GM21576 (cell line): ENCODE data around the gene ATIC.
A peak's percentile ranks its signal among the peaks of the same experiment; 100 is the strongest.
"Not testable (repeated sequence)": the region's sequence is repeated elsewhere in the genome, so short reads cannot be mapped to it uniquely, and the experiment has no call there.

Experiments
- ATAC-seq: cut with Tn5 transposase; IDR thresholded peaks from one replicate; pipeline ENCODE4 v1.9.1; 2021; ENCODE audit warnings: mild to moderate bottlenecking, moderate library complexity; ENCODE audit not compliant: unreplicated experiment

ATIC gene

DNA sequence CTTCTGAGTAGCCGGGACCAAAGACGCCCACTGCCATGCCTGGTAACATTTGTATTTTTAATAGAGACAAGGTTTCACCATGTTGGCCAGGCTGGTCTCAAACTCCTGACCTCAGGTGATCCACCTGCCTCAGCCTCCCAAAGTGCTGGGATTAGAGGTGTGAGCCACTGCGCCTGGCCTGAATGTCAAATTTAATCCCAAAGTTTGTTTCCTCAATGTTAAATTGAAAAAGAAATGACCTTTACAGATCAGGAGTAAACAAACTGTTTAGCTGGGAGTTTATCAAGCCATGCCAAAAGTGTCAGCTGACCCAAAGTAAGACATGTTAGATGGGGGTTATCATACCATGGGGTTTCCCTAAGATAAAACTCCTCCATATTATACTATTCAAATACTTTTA, 48.2 kb downstream of the ATIC start:
- not testable (repeated sequence) for ATAC-seq

DNA sequence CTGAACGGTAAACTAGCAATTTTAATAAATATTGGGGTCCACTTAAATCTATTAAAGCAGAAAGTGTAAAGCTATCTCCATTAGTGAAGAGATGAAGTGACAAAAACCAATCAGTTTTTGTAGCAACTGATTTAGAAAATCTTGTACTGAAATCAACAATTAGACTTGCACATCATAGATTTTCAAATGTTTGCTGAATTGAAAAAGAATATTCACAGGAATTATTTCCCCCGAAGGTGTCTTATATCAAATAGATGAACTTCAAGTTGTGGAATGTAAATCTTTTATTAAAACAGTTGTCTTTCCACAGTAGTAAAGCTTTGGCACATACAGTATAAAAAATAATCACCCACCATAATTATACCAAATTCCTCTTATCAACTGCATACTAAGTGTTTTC, 48.7 kb downstream of the ATIC start:
- no peak for ATAC-seq

DNA sequence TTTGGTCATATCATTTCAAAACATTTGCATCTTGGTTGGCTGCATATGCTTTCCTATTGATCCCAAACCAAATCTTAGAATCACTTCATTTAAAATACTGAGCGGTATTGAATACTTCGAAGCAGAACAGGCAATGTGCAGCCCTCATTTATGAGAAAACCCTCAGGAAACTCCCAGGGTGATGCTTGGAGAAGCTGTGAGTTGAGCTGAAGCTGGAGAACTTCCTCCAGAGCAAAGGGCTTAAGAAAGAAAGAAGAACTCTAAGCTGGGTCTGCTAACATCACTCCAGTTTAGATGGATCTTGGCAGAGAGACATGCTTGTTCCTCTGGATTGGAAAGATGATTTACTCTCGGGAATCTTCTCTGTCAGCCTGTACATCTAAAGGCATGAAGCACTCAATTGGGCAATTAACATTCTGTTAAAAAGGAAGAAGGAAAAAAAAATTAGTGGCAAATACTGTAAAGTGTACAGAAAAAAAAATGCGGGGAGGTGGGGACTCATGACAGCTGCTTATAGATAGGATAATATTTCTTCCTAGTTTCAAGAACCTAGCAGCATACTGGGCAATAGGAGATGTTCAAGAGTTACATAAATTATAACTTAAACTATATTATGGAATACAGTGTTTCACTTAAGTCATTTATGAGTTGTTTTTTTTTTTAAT, 49.5 kb downstream of the ATIC start:
- no peak for ATAC-seq

DNA sequence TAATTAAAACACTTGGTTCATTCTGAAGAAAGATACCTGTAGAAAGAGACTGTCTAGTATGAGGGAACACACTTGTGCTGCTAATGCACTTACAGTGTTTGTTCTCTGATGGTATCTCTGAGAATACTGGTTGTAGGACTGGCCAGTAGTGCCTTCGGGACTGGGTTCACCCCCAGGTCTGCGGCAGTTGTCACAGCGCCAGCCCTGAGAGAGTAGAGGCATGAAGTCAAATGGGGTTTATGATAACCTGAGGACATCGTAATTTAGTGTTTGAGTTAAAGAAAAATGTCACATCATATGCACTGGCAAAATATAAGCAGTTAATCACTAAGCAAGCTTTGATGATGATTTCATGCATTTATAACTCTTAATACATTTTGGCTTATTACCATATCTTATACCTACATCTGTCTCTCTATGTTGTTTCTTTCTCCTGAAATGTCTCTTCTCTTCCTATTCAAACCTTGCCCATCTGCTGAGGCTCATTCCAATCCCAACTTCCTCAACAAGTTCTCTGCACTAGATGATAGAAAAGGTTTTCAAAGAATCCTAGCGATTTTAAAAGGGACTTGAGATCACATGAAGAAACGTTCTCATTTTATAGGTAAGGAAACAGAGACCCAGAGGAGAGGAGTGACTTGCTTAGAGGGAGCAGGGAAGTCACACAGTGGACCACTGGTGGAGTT, 50.2 kb downstream of the ATIC start:
- ATAC-seq, result no peak

DNA sequence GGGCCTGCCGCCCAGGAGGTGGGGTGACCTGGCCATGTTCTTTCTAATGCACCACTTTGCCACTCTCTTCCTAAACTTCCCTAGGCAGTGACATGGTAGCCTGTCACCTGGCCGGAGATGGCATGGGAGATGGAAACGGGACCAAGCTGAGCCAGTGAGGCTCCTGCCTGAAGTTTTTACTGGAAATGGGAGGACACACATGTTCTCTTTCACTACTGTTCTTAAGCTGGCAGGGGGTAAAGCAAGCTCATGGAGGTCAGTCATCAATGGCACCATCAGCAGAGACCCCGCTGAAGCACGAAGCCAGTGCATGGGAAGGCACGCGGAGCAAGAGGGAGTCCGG, 50.7 kb downstream of the ATIC start:
- no peak for ATAC-seq

DNA sequence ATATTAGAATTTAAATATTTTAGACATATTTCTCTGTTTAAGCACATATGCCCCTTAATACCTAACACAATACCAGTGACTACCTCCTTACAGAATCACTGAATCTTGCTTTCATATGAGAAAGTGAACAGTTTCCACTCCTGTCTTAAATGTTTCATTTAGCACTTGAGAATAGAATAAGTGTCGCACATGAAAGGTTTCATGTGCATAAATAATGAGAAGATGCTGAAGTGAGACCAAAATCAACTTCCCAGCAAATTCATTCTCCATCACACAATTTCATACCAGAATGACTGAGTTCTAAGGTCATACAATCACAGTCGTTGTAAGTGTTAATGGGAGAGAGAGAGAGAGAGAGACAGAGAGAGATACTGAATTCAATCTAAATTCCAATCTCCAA, 51.2 kb downstream of the ATIC start:
- ATAC-seq, result no peak

DNA sequence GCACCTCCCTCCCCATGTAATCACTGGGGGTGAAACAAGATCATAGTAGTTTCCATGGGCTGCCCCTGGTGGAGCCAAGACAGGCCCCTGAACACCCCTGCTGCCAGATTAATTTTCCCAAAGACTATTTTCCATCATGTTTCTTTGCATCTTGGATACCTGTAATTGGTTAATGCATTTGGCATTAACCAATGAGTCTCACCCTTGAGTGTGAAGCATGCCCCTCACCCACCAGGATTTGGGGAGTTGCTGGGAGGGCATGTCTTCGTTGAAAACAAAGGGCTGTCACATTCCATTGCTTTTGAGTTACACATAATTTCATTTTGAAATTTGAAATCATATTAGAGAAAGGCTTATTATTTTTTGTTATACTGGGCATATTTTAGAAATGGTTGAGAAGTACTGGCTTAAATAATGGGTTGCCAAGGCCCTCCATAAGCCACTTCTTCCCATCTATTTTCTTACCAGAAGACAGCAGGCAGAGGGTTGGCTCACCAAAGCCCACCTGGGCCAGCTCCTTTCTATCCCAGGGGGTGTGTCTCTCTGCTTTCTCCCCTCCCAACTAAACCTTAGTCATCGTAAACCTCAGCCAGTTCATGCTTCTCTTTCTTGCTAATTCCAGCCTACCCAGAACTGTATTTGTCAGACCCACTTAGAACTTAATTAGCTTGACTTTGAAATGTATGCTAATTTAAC, 51.8 kb downstream of the ATIC start:
- ATAC-seq, result no peak

DNA sequence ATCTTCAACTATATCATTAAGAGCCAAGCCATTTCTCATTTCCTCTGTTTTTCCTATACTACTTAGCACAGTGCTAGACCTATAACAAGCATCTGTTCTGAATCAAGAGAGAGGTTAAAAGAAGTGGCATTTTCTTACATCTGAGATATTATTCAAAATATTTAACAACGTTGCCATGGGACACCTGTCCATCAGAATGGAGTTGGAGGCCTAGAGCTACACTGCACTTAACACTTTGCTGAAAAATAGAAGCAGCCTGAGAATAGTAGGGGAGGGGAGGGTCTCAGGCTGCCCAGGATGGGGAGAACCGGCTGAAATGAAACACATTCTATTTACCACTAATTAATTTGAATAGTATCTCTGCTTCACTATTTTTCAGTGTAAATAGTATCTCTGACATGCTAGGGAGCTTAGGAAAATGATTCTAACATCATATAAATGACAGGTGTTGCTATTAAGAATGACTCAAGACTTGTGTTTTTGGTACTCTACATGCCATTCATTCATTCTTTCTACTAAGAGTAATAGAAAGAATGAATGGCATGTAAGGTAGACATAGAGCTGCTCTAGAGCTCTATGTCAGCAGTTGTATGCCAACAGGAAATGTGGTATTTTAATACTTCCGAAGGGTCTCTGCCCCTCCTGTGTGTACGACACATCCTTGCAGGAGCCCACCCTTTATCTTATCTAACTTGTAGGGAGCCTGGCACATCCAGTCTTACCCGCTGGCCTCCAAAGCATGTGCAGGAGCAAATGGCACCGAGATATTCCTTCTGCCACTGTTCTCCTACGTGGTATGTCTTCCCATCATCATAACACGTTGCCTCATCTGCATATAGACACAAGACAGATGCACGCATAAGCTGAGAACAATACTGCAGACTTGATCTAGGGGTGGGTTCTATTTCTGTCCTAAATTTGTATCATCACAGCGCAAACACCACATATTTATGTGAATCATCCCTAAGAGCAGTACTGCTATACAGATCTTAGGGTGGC, 52.6 kb downstream of the ATIC start:
- ATAC-seq, result no peak

DNA sequence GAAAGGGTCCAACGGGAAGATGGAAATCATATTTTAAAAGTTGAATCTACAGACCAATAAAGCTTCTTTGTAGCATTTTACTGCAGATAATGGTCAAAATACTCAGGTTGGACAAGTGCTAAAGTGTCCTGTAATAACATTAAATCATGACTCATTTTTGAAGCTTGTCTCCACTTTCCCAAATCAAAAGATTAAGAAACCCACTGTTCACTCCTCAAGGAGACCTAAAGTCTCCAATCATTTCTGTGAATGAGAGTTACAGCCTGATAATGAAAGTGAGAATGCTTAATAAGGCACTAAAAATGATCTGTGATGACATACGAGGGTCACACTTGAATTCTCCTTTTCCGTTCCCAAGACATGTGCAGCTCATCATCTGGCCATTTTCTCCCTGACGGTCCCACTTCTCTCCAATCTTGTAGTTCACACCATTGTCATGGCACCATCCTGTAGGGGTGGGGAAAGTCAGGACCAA, 53.4 kb downstream of the ATIC start:
- peak; percentile 46 for ATAC-seq

DNA sequence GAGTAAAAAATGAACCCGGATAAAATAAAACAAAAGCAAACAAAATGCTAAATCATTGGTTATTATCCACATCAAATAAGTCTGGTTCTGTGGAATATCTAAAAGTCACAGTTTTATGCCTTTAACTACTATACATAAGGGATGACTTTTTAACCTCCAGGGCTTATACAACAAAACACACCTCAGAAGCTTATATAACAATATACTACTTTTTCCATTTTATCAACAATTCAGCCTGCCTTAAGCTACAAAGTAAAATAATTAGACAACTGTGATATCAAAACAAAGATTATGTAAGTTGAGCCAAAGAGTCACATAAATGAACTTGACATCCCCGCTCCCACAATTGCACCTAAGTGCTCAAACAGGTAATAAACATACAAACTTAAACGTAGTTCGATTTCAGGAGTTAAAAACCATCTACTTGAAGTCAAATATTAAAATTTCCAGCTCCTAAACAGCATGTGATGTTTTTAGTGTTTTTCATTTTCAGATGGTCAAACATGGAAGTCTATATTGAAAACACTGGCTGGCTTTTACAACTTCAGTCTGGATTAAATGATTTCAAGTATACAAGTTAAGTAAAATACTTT, 54.7 kb downstream of the ATIC start:
- no peak for ATAC-seq

DNA sequence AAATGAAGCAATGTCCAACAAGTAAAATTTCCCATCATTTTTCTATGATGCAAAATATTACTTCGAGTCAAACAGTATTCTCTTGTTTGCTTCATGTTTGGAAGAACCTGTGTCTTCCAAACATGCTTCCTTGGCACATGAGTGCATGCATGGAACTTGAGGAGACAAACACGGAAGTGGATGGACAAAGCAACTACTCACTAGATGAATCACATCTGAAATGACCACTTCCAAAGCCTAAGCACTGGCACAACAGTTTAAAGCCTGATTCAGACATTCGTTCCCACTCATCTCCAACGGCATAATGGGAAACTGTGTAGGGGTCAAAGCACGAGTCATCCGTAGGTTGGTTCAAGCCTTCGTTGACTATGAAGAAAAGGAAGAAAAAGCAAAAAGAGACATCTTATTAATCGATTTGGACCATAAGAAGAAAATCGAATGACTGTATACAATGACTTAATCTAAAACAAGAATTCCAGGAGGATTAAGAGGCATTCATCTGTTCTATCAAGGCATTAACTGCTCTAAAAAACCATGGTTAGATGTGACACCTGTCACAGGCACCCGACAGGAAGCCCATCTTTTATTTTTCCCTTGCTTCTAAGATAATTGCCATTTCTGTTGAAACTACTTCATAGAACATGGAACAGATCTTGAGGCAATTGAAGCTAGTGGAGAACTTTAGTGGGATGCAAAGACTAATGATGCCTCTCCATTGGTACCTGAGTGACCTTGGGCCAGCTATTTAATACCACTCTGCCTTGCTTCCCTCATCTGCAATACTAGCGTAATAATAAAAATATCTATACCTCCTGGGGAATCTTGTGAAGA, 56.0 kb downstream of the ATIC start:
- no peak for ATAC-seq

DNA sequence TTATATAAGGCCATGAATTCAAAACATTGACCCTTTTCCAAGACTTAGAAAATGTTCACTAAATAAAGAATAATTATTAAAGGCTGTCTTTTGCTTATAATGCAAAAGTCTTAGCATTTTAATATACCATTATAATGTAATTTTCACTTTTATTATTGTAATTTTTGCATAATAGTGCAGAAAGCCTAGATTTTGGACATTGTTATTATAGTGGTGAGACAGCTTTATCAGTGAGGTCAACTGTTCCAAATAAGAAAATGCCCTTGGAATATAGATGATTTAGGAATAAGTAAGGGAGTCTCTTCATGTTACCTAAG, 56.6 kb downstream of the ATIC start:
- ATAC-seq, result no peak

DNA sequence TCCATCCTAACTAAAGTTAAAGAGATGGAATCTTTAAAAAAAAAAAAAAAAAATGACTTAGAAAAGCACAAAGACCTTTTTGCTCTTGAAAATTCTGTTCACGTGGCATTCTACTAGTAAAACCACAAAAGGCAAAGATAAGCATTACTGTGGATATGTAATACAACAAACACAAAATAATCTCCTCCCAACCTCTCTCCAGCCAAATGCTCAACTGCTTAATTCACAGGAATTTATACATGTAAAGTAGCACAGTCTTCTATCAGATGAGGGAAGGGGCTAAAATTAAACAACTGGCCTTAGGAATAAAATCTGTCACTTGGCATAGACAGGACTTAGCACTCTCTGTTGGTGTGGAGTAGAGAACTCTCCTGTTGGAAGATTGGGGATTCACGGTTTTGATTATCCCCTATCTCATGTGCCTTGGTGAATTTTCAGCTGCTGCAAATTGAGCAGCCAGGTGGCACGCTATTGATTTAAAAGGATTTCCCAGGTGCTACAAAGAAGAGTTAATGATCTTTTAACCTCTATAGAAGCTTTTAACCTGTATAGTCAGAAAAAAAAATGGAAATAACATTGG, 57.4 kb downstream of the ATIC start:
- no peak for ATAC-seq

DNA sequence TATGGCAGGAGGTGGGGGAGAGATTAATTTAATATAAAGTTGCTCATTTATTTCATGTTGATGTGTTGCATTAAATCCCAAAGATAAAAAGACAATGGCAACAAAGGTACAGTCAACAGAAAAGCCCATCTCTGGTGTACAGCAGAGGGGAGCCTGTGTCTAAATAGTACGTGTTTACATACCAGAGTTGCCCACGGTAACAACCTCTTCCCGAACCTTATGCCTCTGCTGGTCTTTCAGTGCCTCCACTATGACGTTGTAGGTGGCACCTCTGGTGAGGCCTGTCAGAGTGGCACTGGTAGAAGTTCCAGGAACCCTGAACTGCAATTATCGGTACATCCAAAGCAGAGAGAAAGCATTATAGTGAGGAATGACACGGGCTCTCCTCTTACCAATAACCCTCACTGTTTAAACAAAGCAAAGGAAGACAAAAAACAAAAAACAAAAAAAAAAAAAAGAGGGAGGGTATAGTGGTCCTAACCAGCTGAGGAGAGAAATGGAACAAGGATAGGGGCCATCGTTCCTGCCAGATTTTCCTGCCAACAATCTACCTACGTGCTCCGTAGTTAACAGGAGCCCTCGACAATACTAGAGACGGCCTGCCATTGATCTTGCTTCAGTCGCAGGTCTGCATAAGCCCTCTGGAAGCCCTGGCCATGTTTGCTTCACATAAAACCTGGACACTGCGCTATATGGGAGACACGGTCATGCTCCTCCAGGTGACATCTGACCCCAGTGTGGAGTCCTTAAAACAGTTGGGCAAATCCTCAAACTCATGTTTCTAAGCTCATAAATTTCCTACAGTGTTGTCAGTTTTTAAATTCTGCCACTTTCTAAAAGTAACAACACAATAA, 58.5 kb downstream of the ATIC start:
- ATAC-seq, result no peak

DNA sequence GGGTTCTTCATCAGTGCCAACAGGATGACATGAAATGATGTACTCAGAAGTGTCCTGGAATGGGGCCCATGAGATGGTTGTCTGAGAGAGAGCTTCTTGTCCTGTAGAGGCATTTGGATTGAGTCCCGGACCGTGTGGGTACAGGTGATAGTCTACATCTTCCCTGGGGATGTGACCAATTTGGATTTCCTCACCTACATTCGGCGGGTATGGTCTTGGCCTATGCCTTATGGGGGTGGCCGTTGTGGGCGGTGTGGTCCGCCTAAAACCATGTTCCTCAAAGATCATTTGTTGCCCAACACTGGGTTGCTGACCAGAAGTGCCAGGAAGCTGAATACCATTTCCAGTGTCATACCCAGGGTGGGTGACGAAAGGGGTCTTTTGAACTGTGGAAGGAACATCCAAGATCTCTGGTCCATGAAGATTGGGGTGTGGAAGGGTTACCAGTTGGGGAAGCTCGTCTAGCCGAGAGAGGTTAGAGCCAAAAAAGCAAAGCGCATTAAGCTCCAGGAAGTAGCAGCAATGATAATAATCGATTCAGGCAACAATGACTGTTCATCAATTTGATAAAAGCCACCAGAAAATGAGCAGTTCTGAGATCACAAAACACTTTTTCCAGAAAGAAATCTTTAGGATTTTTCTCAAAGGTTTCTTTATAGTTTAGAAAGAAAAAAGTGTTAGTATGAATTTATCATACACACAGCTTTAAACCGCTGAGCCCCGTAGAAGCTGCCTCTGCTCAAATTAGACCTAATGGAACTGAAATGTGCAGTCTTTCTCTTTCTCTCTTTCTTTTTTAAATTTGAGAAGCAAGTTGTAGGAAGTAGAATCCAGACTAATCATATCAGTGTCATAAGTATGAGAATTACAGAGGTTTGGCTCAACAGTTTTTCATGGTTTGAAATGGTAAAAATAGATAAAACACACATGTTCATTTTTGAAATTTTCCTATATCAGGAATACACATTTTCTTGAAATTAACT, 60.3 kb downstream of the ATIC start:
- ATAC-seq, result no peak

DNA sequence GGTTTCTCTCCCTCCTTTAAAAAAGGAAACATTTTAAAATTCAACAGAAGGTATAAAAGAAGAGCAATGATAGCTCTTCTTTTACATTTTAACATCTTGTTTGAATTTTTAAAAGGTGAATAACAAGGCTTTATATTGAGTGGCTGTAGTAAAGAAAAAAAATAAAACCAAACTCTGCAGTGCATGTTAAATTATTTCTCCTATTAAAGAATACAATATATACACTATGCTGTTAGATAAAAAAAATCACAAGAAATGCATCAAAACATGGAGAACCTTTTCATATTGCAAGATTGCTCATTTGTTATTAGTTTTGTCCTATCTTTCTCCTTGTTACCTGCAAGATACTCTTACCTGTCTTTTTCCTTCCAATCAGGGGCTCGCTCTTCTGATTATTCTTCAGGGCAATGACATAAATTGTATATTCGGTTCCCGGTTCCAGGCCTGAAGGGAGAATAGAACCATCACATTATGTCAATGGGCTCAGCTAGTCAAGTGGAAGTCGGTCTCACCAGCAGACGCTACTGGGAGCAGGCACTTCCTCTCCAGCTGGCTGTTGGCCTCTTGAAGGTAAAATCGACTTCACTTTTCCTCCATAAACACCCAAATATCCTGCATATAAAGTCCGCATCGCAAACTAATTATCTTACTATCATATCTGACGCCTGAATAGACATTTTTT, 61.2 kb downstream of the ATIC start:
- ATAC-seq, result no peak

DNA sequence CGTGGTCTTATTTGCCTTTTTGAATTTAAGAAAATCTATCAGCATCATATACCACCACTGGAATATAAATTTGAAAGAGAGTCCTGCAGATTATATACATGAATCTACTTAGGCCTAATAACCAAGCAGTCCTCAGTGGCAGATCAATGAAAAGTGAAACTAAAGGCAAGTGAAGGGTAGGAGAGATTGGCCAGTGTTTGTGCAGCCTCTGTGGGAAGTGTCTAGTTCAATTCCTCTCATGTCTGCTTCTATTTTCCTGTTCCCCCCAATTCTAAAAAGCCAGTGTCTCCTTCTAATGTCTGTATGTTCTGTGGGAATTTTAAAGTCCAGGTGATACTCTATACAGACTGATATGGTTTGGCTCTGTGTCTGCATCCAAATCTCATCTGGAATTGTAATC, 62.1 kb downstream of the ATIC start:
- ATAC-seq, result no peak
